GM21515 (cell line): Measurements from ENCODE around the gene LNP1.

Experiments used
- ATAC-seq: cut with Tn5 transposase; IDR thresholded peaks from one replicate; pipeline ENCODE4 v1.9.1; 2021; ENCODE audit not compliant: unreplicated experiment

LNP1 gene

GRCh38 chr3:100399341-100400071 lies 1.8 kb upstream of the LNP1 start:
- no peak for ATAC-seq

- ATAC-seq: peak; percentile 3
Measured at GRCh38 chr3:100400419-100400779, 940 bp upstream of the LNP1 start.

GRCh38 chr3:100401674-100402041 lies 319 bp downstream of the LNP1 start:
- peak; percentile 16 for ATAC-seq

GRCh38 chr3:100402256-100402655 lies 917 bp downstream of the LNP1 start:
- ATAC-seq: no peak

GRCh38 chr3:100402891-100403290 lies 1.6 kb downstream of the LNP1 start:
- no peak for ATAC-seq

GRCh38 chr3:100403362-100404249 lies 2.3 kb downstream of the LNP1 start:
- ATAC-seq: no peak

GRCh38 chr3:100404250-100404548 lies 2.9 kb downstream of the LNP1 start:
- ATAC-seq: no peak

GRCh38 chr3:100407164-100407563 lies 5.8 kb downstream of the LNP1 start:
- ATAC-seq: no peak

GRCh38 chr3:100407977-100408532 lies 6.7 kb downstream of the LNP1 start:
- ATAC-seq: no peak

- ATAC-seq: no peak
Measured at GRCh38 chr3:100411091-100411982, 10.0 kb downstream of the LNP1 start.

GRCh38 chr3:100412912-100413590 lies 11.7 kb downstream of the LNP1 start:
- ATAC-seq: no peak

- no peak for ATAC-seq
Measured at GRCh38 chr3:100413613-100414012, 12.3 kb downstream of the LNP1 start.

GRCh38 chr3:100416176-100416575 lies 14.8 kb downstream of the LNP1 start:
- no peak for ATAC-seq

- no peak for ATAC-seq
Measured at GRCh38 chr3:100416863-100417262, 15.5 kb downstream of the LNP1 start.

- ATAC-seq: no peak
Measured at GRCh38 chr3:100419406-100419805, 18.1 kb downstream of the LNP1 start.

- ATAC-seq: no peak
Measured at GRCh38 chr3:100420885-100421284, 19.5 kb downstream of the LNP1 start.

GRCh38 chr3:100423611-100424010 lies 22.3 kb downstream of the LNP1 start:
- ATAC-seq: no peak

- no peak for ATAC-seq
Measured at GRCh38 chr3:100424261-100424660, 22.9 kb downstream of the LNP1 start.

- no peak for ATAC-seq
Measured at GRCh38 chr3:100425316-100425715, 24.0 kb downstream of the LNP1 start.

- no peak for ATAC-seq
Measured at GRCh38 chr3:100426067-100426682, 24.8 kb downstream of the LNP1 start.
